ENCODE data around the gene SH3RF1.
A peak's percentile ranks its signal among the peaks of the same experiment; 100 is the strongest.
"Not testable (repeated sequence)": the region's sequence is repeated elsewhere in the genome, so short reads cannot be mapped to it uniquely, and the experiment has no call there.

The SH3RF1 gene

DNA sequence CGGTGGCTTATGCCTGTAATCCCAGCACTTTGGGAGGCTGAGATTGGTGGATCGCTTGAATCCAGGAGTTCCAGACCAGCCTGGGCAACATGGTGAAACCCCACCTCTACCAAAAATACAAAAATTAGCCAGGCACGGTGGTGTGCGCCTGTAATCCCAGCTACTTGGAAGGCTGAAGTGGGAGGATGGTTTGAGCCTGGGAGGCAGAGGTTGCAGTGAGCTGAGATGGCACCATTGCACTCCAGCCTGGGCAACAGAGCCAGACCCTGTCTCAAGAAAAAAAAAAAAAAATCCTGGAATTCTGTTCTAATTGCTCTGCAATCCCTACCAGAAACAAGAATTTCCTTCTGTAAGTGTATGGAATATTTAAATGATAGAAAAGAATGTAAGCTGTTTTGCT is 67.5 kb downstream of the SH3RF1 start:
- H3K4me1 ChIP-seq (ENCODE audit: control insufficient read depth in 5 of 5, insufficient read depth in 5 of 5, low read length in 5 of 5) = peaks cover 0 to 62% (median 38%) of the 10 kb centered on the region in 5 donors
- H3K36me3 ChIP-seq (ENCODE audit: control insufficient read depth in 5 of 5, insufficient read depth in 5 of 5, low read length in 5 of 5); H3K27ac ChIP-seq (ENCODE audit: low read depth, low read length); H3K9ac ChIP-seq (ENCODE audit: low read length in 5 of 5); H3K9me3 ChIP-seq (ENCODE audit: control insufficient read depth in 5 of 5, low read length in 5 of 5); H3K27me3 ChIP-seq (ENCODE audit: control insufficient read depth in 5 of 5, insufficient read depth in 4 of 5, low read length in 5 of 5); H3K4me3 ChIP-seq (ENCODE audit: low read depth in 1 of 5, low read length in 5 of 5): not testable (repeated sequence)

DNA sequence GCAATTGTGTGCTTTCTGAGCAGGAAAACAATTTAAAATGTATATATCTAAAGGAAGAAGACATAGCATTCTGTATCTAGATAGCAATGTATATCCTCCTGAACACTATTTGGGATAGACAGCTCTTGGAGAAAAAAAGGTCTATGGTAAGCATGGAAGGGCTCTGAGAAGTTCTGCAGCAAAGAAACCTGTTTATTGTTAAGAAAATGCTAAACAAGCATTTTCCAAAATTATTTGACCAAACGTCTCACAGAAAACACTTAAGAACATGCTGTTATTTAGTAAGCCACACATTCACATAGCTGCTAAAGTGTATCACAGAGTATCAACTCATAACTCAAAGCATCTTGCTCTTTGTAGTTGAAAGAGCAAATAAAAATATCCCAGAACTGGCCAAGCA is 67.9 kb downstream of the SH3RF1 start:
- Histone ChIP-seq H3K4me1 (ENCODE audit: control insufficient read depth in 5 of 5, insufficient read depth in 5 of 5, low read length in 5 of 5) (peaks cover 0 to 58% (median 38%) of the 10 kb centered on the region in 5 donors), H3K9ac (ENCODE audit: low read length in 5 of 5) (peak overlapping the region in 1 of 5 donors; percentile 2), H3K27ac (ENCODE audit: low read depth, low read length) (no peak overlapping the region), H3K4me3 (ENCODE audit: low read depth in 1 of 5, low read length in 5 of 5) (no peak overlapping the region), H3K36me3 (ENCODE audit: control insufficient read depth in 5 of 5, insufficient read depth in 5 of 5, low read length in 5 of 5) (no peaks in the 10 kb centered on the region), H3K27me3 (ENCODE audit: control insufficient read depth in 5 of 5, insufficient read depth in 4 of 5, low read length in 5 of 5) (no peaks in the 10 kb centered on the region), H3K9me3 (ENCODE audit: control insufficient read depth in 5 of 5, low read length in 5 of 5) (no peaks in the 10 kb centered on the region)

DNA sequence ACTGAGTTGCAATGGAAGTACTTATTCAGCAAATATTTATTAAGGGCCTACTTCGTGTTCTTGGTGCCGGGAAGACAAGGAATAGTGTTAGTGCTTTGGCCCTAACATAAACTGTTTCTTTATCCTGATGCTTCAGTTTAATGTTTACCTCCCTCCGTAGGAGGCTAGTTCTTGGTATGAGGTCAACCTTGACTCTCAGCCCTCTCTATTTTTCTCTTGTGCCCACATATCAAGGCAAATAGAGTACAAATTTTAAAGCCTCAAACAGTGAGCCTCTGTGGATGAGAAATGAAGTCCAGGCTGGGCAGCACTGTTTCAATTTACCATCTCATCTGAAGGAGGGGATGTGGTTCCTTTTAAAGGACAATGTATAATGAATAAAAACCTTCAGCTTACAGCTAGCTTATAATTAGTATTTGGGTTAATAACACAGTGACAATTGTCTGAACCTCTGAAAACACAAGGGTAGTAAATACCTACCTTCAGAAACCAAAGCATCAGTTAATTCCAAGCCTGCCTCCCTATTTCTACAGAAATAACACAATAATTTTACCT is 68.5 kb downstream of the SH3RF1 start:
- H3K4me3 ChIP-seq (ENCODE audit: low read depth in 1 of 5, low read length in 5 of 5) = no peak overlapping the region
- peaks cover 0 to 57% (median 38%) of the 10 kb centered on the region in 5 donors for H3K4me1 ChIP-seq (ENCODE audit: control insufficient read depth in 5 of 5, insufficient read depth in 5 of 5, low read length in 5 of 5)
- H3K27ac ChIP-seq (ENCODE audit: low read depth, low read length) = peak overlapping the region; percentile 47
- H3K9ac ChIP-seq (ENCODE audit: low read length in 5 of 5) = peak overlapping the region in 1 of 5 donors; percentile 2
- H3K27me3 ChIP-seq (ENCODE audit: control insufficient read depth in 5 of 5, insufficient read depth in 4 of 5, low read length in 5 of 5) = no peaks in the 10 kb centered on the region
- no peaks in the 10 kb centered on the region for H3K36me3 ChIP-seq (ENCODE audit: control insufficient read depth in 5 of 5, insufficient read depth in 5 of 5, low read length in 5 of 5)
- H3K9me3 ChIP-seq (ENCODE audit: control insufficient read depth in 5 of 5, low read length in 5 of 5) = no peaks in the 10 kb centered on the region

DNA sequence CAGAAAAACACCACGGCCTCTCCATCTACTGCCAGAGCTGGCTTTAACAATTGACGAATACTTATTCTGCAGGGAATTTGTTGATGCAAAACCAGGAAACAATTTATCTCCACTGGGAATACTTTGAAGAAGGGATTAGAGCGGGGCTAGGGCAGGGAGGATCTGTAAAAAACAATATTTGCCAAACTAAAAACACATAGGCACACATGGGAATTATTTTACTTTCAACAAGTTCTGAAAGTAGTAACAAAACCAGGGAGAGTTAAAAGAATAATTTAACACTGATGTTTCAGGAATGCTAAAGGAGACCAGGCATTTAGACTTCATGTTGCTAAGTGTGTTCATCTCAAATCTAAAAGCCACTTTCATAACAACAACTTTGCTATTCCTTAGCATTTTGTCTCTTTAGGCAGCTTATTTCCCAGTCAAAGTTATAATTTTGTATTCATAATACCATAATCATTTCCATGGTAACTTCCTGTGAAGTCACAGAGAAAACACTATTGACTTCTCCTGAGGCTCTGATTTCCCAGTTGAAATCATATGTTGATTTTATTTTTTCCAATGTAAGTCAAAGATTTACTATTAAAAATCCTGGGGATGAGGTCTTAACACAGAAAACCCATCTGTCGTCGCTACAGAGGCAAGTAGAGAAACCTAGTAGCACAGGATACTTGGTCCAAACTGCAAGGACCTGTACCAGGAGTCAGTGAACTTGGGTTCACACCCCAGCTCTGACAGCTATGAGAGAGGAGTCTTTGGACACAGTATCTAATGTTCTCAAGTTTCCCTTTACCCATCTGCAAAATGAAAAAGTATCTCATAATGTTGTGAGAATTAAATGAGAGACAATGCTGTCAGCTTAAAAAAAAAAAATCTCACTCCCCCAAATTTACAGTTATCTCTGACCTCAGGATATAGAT is 69.3 kb downstream of the SH3RF1 start:
- Histone ChIP-seq H3K4me3 (ENCODE audit: low read depth in 1 of 5, low read length in 5 of 5) (no peak overlapping the region), H3K9ac (ENCODE audit: low read length in 5 of 5) (peak overlapping the region in 2 of 5 donors; percentile 35 to 46), H3K4me1 (ENCODE audit: control insufficient read depth in 5 of 5, insufficient read depth in 5 of 5, low read length in 5 of 5) (peaks cover 0 to 57% (median 38%) of the 10 kb centered on the region in 5 donors), H3K27ac (ENCODE audit: low read depth, low read length) (peak overlapping the region; percentile 47), H3K9me3 (ENCODE audit: control insufficient read depth in 5 of 5, low read length in 5 of 5) (no peaks in the 10 kb centered on the region), H3K36me3 (ENCODE audit: control insufficient read depth in 5 of 5, insufficient read depth in 5 of 5, low read length in 5 of 5) (no peaks in the 10 kb centered on the region), H3K27me3 (ENCODE audit: control insufficient read depth in 5 of 5, insufficient read depth in 4 of 5, low read length in 5 of 5) (no peaks in the 10 kb centered on the region)

DNA sequence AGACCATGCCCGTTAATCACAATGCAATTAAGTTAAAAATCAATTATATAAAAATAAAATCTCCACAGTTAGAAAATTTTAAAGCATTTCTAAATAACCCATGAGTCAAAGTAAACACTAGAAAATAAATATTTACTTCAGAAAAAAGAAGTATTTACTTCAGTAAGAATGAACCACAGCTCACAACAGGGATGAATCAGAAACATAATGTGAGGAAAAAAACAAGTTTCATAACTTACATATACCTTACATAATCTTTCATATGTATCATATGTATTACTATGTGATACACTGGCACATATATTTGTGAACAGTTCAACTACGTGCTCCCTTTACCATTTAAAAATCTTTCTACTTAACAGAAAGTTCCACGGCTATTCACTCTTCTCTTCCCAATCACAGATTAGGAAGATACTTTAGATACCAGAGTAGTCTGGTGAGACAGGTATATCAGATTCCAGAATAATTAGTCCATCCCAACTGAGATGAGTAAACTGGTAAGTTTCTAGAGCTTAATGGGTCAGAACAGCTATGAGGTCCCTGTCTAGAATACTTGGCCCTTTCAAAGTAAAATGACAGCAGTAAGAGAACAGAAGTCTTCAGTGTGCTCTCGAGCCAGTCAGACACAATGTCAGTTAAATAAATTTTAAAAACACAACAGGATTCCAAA is 70.3 kb downstream of the SH3RF1 start:
- peak overlapping the region in 1 of 5 donors; percentile 46 for H3K9ac ChIP-seq (ENCODE audit: low read length in 5 of 5)
- no peaks in the 10 kb centered on the region for H3K27me3 ChIP-seq (ENCODE audit: control insufficient read depth in 5 of 5, insufficient read depth in 4 of 5, low read length in 5 of 5)
- H3K27ac ChIP-seq (ENCODE audit: low read depth, low read length) = peak overlapping the region; percentile 43
- no peaks in the 10 kb centered on the region for H3K36me3 ChIP-seq (ENCODE audit: control insufficient read depth in 5 of 5, insufficient read depth in 5 of 5, low read length in 5 of 5)
- no peak overlapping the region for H3K4me3 ChIP-seq (ENCODE audit: low read depth in 1 of 5, low read length in 5 of 5)
- H3K4me1 ChIP-seq (ENCODE audit: control insufficient read depth in 5 of 5, insufficient read depth in 5 of 5, low read length in 5 of 5) = peaks cover 0 to 48% (median 38%) of the 10 kb centered on the region in 5 donors
- H3K9me3 ChIP-seq (ENCODE audit: control insufficient read depth in 5 of 5, low read length in 5 of 5) = no peaks in the 10 kb centered on the region

DNA sequence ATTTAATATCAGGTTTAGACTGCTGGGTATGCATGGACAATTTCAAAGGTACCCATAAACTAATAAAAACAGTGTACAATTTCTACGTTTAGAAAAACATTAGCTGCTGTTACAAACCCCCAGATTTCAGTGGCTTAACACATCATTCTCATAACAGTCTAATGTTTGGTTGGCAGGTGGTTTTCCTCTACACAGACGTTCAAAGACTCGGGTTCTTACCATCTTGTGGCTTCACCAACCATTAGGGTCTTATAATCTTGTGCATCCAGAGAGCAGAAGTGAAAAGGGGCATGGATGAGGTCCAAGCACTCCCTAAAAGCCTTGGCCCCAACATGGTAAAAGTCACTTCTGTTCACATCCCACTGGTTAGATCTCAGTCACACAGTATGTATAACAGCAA is 71.6 kb downstream of the SH3RF1 start:
- no peak overlapping the region for H3K4me3 ChIP-seq (ENCODE audit: low read depth in 1 of 5, low read length in 5 of 5)
- peaks cover 0 to 35% (median 25%) of the 10 kb centered on the region in 5 donors for H3K4me1 ChIP-seq (ENCODE audit: control insufficient read depth in 5 of 5, insufficient read depth in 5 of 5, low read length in 5 of 5)
- peaks cover 0 to 4% (median 0%) of the 10 kb centered on the region in 5 donors for H3K9me3 ChIP-seq (ENCODE audit: control insufficient read depth in 5 of 5, low read length in 5 of 5)
- H3K9ac ChIP-seq (ENCODE audit: low read length in 5 of 5) = no peak overlapping the region
- no peaks in the 10 kb centered on the region for H3K36me3 ChIP-seq (ENCODE audit: control insufficient read depth in 5 of 5, insufficient read depth in 5 of 5, low read length in 5 of 5)
- no peaks in the 10 kb centered on the region for H3K27me3 ChIP-seq (ENCODE audit: control insufficient read depth in 5 of 5, insufficient read depth in 4 of 5, low read length in 5 of 5)
- H3K27ac ChIP-seq (ENCODE audit: low read depth, low read length) = no peak overlapping the region

DNA sequence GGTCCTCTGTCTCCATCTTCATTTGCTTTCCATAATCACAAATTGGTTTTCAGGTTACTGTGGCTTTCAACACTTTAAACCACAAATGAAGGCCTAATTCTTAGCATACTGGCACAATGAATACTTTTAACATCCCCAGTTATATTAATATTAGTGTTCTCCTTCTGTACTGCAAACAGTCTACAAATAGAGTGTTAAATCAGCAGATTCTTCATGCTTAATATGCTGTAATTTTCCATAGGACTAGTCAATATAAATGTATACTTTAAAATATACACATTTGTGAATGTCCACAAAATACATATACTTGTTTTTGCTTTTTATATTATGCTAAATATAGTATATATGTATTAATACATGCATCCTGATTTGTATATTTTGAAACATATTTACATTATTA is 72.6 kb downstream of the SH3RF1 start:
- no peaks in the 10 kb centered on the region for H3K36me3 ChIP-seq (ENCODE audit: control insufficient read depth in 5 of 5, insufficient read depth in 5 of 5, low read length in 5 of 5)
- H3K4me3 ChIP-seq (ENCODE audit: low read depth in 1 of 5, low read length in 5 of 5) = no peak overlapping the region
- no peaks in the 10 kb centered on the region for H3K27me3 ChIP-seq (ENCODE audit: control insufficient read depth in 5 of 5, insufficient read depth in 4 of 5, low read length in 5 of 5)
- H3K4me1 ChIP-seq (ENCODE audit: control insufficient read depth in 5 of 5, insufficient read depth in 5 of 5, low read length in 5 of 5) = peaks cover 0 to 26% (median 18%) of the 10 kb centered on the region in 5 donors
- H3K27ac ChIP-seq (ENCODE audit: low read depth, low read length) = no peak overlapping the region
- H3K9me3 ChIP-seq (ENCODE audit: control insufficient read depth in 5 of 5, low read length in 5 of 5) = peaks cover 0 to 4% (median 0%) of the 10 kb centered on the region in 5 donors
- no peak overlapping the region for H3K9ac ChIP-seq (ENCODE audit: low read length in 5 of 5)

DNA sequence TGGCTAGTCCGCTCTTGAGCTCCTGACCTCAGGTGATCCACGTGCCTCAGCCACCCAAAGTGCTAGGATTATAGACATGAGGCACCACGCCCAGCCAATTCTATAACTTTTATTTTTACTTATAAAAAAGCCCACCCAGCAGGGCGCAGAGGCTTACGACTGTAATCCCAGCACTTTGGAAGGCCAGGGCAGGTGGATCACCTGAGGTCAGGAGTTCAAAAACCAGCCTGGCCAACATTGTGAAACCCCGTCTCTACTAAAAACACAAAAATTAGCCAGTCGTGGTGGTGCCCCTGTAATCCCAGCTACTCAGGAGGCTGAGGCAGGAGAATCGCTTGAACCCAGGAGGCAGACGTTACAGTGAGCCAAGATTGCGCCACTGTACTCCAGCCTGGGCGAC is 73.5 kb downstream of the SH3RF1 start:
- not testable (repeated sequence) for H3K27ac ChIP-seq (ENCODE audit: low read depth, low read length); H3K9me3 ChIP-seq (ENCODE audit: control insufficient read depth in 5 of 5, low read length in 5 of 5); H3K9ac ChIP-seq (ENCODE audit: low read length in 5 of 5); H3K27me3 ChIP-seq (ENCODE audit: control insufficient read depth in 5 of 5, insufficient read depth in 4 of 5, low read length in 5 of 5); H3K4me3 ChIP-seq (ENCODE audit: low read depth in 1 of 5, low read length in 5 of 5); H3K36me3 ChIP-seq (ENCODE audit: control insufficient read depth in 5 of 5, insufficient read depth in 5 of 5, low read length in 5 of 5)
- peaks cover 0 to 20% (median 17%) of the 10 kb centered on the region in 5 donors for H3K4me1 ChIP-seq (ENCODE audit: control insufficient read depth in 5 of 5, insufficient read depth in 5 of 5, low read length in 5 of 5)

DNA sequence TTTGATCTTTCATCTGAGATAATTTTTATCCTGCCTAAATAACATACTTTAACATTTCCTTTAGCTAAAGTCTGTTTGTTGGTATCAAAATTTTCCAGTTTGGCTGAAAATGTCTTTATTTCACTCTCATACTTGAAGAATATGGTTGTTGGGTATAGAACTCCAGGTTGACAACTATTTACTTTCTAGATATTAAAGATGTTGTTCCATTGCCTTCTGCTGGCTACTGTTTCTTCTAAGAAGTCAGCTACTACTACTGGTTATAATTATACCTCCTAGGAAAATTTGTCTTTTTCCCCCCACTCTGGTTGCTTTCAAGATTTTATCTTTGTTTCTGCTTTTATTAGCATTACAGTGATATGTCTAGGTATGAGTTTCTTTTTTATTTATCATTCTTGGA is 75.7 kb downstream of the SH3RF1 start:
- Histone ChIP-seq H3K9me3 (ENCODE audit: control insufficient read depth in 5 of 5, low read length in 5 of 5) (peaks cover 0 to 4% (median 0%) of the 10 kb centered on the region in 5 donors), H3K27ac (ENCODE audit: low read depth, low read length) (no peak overlapping the region), H3K36me3 (ENCODE audit: control insufficient read depth in 5 of 5, insufficient read depth in 5 of 5, low read length in 5 of 5) (no peaks in the 10 kb centered on the region), H3K4me3 (ENCODE audit: low read depth in 1 of 5, low read length in 5 of 5) (no peak overlapping the region), H3K9ac (ENCODE audit: low read length in 5 of 5) (no peak overlapping the region), H3K4me1 (ENCODE audit: control insufficient read depth in 5 of 5, insufficient read depth in 5 of 5, low read length in 5 of 5) (no peaks in the 10 kb centered on the region), H3K27me3 (ENCODE audit: control insufficient read depth in 5 of 5, insufficient read depth in 4 of 5, low read length in 5 of 5) (no peaks in the 10 kb centered on the region)

DNA sequence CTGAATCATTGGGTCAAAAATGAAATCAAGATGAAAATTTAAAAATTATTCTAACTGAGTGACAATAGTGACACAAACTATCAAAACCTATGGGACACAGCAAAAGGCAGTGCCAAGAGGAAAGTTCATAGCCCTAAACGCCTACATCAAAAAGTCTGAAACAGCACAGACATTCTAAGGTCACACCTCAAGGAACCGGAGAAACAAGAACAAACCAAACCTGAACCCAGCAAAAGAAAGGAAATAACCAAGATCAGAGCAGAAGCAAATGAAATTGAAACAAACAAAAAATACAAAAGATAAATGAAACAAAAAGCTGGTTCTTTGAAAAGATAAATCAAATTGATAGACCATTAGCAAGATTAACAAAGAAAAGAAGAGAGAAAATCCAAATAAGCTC is 80.8 kb downstream of the SH3RF1 start:
- H3K27me3 ChIP-seq (ENCODE audit: control insufficient read depth in 5 of 5, insufficient read depth in 4 of 5, low read length in 5 of 5); H3K4me3 ChIP-seq (ENCODE audit: low read depth in 1 of 5, low read length in 5 of 5); H3K9me3 ChIP-seq (ENCODE audit: control insufficient read depth in 5 of 5, low read length in 5 of 5); H3K27ac ChIP-seq (ENCODE audit: low read depth, low read length); H3K36me3 ChIP-seq (ENCODE audit: control insufficient read depth in 5 of 5, insufficient read depth in 5 of 5, low read length in 5 of 5); H3K9ac ChIP-seq (ENCODE audit: low read length in 5 of 5); H3K4me1 ChIP-seq (ENCODE audit: control insufficient read depth in 5 of 5, insufficient read depth in 5 of 5, low read length in 5 of 5): not testable (repeated sequence)
